A204.1 (cell line): ENCODE measurements around the gene SUGT1.

Experiments used
- FAIRE-seq: peaks from 2 replicates; lab custom pipeline; 2012; peaks lifted over from hg19 to GRCh38; lab: Jason Lieb, UNC

Gene SUGT1

DNA sequence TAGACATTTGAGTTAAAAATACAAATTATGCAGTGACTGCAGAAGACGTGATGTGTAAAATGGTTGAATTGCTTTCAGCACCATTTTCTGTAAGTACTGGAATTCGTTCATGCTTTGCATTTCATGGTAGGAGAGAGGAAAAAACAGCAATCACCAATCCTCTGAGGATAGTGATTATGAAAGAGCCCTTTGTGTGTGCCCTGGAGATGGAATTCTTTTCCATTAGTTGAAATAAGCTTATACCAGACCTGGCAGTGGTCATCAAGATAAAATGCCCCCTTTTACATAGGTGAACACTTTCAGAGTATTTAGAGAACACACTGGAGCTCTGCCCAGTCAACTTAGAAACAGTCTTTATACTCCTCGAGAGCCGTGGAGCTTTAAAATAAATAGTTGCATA lies 85.3 kb downstream of the SUGT1 start:
- no peak for FAIRE-seq

DNA sequence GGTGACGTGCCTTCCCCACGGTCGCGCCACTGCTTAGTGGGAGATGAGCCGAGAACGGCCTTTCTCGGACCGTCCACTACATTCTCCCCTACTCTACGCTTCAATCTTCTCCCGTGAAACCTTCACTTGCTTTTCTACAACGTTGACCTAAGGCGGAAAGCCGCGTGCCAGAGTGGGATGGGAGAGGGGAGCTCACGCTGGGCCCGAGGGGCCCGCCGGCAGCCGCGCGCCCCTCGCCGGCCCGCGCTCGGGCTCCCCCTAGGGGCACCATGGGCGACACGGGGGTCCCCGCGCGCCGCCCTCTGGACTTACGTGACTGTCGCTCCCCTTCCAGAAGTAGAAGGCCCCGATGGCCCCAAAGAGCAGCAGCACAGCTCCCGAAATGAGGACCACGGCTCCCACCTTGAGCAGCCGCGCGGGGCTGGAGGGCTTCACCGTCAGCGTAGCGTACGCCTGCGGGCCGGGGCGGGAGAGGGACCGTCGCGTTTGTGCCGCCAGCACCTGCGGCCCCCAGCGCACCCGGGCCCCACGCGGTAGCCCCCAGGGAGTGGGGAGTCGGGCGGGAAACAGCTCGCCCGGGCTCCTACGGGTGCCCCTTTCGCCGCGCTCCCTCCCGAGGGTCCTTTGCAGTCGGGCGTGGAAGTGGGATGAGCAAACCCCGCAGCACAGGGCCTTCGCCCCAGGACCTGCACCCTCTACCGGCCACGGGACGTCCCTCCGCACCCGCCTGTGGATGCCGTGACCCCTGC lies 86.3 kb downstream of the SUGT1 start:
- FAIRE-seq = no peak

DNA sequence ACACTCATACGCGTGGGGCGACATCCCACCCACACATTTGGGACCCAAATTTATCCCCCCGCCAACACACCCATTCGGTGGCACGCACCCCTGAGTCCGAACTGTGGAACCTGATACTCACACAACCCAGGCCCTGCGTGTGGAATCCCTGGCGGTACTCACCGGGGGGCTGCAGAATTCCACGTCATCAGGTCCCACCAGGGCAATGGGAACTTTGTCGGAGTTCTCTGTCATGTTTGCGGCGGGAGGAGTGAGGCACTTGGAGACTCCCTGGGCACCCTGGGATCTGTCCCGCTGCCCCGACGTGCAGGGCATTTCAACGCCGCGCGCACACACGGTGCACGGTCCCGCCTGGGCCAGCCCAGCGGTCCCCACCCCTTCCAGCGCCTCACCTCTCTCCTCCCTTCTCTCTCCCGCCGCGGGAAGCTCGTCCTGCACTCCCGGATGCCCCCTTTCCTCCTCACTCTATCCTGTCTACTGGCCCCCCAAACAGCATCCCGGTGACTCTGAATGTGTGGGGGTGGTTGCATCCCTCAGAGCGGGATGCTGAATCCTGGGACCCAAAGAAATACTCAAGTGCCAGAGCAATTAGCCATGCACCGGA lies 86.9 kb downstream of the SUGT1 start, which contains the start of gene CNMD:
Gene CNMD (minus strand): TSS at position 353 of the 604 bp plus-strand sequence. CDS start 119 bp downstream, at position 234.
- no peak for FAIRE-seq

DNA sequence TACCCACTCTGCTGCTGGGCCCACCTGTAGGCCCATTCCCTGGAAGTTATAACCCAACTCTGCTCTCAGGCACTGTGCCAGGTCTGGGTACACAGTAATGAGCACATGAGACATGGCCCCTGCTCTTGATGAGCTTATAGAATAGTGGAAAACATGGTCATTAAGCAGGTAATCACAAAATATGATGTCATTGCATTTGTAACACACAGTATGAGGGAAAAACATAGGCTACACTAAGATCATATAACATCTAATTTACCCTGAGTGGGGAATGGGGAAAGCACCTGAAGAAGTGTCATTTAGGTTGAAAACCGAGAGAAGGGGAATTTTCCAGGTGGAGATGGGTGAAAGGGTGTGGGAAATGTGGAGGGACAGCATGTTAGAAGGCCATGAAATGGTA lies 90.9 kb downstream of the SUGT1 start:
- FAIRE-seq = no peak

DNA sequence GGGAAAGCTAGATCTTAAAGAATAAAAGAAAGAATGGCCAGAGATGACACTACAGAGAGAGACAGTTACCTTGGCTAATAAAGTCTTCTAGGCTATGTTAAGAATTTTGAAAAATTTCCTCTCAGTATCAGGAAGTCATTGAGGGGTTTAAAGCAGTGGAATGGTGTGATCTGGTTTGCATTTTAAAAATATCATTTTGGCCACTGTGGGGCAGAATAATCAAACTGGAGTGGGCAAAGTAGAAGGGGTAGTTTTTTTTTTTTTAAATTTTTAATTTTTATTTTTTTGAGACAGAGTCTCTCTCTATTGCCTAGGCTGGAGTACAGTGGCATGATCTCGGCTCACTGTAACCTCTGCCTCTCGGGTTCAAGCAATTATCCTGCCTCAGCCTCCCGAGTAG lies 91.4 kb downstream of the SUGT1 start:
- FAIRE-seq = no peak

DNA sequence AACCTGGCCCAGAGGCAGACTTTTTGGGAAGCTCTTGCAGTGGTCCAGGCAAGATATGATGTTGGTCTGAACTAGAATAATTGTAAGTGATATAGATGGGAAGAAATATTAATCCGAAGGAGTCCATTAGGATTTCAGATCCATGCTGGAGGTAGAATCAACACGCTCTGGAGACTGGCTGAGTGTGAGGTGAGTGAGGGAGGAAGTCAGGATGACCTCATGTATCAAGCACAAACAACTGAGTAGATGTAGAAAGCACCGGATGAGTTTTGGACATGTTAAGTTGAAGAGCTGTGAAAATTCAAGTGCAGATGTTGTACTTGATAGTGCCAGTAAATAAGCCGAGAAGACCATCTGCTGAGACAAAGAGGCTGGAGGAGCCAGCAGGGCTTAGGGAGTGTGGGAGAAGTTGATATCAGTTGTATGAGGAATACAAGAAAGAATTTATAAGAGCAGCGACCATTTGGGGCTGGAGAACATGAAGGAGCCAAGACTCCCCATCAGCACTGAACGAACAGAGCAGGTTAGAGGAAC lies 92.3 kb downstream of the SUGT1 start:
- no peak for FAIRE-seq

DNA sequence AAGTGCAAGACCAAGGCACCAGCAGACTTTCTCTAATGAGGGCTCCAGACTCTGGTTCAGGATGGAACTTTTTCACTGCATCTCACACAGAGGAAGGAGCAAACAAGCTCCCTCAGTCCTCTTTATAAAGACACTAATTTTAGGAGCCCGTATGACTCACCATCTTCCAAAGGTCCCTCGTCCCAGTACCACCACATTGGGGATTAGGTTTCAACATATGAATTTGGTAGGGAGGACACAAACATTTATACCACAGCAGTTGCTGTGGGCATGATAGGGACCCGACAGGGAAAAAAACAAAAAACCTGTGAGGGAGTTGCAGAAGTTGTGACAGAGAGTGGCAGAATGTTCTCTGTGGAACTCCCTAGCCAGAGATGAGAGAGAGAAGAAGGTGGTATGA lies 93.5 kb downstream of the SUGT1 start:
- no peak for FAIRE-seq

DNA sequence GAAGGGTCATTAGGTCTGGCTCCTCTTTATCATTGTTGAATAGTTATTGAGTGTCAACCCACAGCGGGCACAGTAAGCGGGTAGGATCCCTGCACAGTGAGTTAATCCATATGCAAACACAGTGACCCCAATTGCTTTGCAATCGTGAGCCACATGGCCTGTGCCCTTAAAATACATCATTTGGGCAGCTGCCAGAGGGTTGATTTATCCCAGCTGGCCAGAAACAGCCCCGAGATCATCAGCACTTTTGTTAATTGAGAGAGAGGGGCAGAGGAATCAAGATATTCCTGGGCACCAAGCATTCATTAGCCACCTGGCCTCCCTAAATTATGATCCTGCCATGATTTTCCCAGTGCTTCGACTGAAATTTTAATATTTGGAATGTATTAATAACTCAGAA lies 96.8 kb downstream of the SUGT1 start:
- FAIRE-seq = no peak
